ENCODE results near the gene NEU4.

The NEU4 gene

DNA sequence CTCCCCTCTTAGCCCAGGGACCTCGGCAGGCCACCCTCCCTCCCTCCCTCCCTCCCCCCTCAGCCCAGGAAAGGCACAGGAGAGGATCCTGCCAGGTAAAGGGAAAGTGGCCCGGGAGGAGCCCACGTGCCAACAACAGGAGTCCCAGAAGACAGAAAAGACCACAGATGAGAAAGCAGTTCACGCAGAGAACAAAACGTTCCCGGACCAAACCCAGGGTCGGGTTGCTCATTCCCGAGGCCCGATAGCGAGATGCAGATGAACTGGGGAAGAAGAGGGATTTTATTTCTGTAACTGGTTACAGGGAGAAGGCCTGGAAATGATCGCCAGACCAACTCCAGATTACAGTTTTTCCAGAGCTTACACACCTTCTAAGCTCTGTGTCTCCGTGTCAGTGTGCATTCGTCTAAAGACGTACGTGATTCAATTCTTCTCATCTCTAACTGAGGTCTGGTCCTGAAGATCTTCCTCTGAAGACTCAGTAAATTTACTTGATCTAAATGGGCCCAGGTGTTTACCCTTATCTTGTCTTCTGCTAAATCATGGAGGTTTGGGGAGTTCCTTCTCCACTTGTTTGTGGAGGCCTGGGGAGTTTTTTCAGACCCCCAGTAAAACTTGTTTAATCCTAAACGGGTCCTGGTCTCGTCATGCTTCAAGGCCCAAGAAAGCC, 807 bp upstream of the NEU4 start:
- no peak for DNase-seq (ENCODE audit: extremely low spot score)
- ChIA-PET POLR2A (no interaction called here), CTCF (no interaction called here)

DNA sequence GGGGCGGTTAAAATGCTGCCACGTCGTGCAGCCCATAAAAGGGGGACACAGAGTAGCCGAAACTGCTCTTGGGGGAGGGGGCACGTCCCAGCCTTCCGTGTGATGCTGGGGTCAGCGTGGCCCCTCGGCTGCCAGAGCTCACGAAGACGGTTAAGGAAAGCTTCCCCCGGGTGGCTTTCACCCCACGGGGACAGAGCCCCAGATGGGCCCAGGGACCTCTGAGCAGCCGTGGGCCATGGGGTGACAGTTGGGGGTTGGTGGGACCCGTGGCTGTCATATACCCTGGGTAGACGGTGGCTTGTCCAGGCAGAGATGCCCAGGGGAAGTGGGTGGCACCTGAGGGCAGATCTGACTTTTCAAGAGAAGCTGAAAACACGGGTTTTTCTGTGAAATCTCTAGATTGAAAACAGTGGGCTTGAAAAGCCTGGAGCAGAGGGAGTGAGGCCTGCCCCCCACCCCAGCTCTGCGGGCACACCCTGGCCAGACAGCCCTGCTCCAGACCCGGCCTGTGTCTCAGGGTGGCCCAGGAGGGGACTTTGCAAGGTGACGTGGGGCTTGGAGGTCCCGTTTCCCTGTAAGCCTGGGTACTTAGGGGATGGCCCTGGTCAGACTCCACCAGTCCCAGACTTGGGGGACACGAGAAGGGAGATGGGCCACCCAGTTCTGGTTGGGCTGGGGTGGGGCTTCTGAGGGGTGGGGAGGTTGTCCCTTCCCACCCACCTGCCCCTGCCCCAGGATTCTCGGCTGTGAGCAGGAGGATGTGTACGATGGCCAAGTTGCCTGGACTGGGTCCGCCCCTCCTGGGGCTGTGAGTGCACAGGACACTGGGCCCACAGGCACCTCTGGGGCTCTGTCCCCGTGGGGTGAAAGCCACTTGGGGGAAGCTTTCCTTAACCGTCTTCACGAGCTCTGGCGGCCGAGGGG, 652 bp downstream of the NEU4 start:
- no peak for TF ChIP-seq FOXK2 (IDR thresholded peaks at IDR 0.05)
- TF ChIP-seq FOXA1 (IDR thresholded peaks at IDR 0.05): no peak
- no peak for TF ChIP-seq NFRKB (IDR thresholded peaks at IDR 0.05)
- TF ChIP-seq ARNT (IDR thresholded peaks at IDR 0.05): no peak
- no peak for TF ChIP-seq TARDBP (IDR thresholded peaks at IDR 0.05)
- TF ChIP-seq L3MBTL2 (conservative IDR thresholded peaks at IDR 0.05): no peak
- TF ChIP-seq, protein P1, sequence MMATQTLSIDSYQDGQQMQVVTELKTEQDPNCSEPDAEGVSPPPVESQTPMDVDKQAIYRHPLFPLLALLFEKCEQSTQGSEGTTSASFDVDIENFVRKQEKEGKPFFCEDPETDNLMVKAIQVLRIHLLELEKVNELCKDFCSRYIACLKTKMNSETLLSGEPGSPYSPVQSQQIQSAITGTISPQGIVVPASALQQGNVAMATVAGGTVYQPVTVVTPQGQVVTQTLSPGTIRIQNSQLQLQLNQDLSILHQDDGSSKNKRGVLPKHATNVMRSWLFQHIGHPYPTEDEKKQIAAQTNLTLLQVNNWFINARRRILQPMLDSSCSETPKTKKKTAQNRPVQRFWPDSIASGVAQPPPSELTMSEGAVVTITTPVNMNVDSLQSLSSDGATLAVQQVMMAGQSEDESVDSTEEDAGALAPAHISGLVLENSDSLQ (IDR thresholded peaks at IDR 0.05): no peak
- ChIA-PET CTCF (no interaction called here), POLR2A (no interaction called here)
- no peak for DNase-seq (ENCODE audit: extremely low spot score)

More for the DNA sequence above, 807 bp upstream of the NEU4 start:
- TF ChIP-seq FOXM1 (IDR thresholded peaks at IDR 0.05; ENCODE audit: borderline replicate concordance) (no peak), CTBP1 (IDR thresholded peaks at IDR 0.05; ENCODE audit: borderline replicate concordance) (no peak), NFRKB (IDR thresholded peaks at IDR 0.05) (no peak), HDGF (IDR thresholded peaks at IDR 0.05; ENCODE audit: borderline replicate concordance) (no peak), ZNF384 (IDR thresholded peaks at IDR 0.05) (no peak), SP1 (IDR thresholded peaks at IDR 0.05) (no peak), TARDBP (IDR thresholded peaks at IDR 0.05) (no peak), LEF1 (IDR thresholded peaks at IDR 0.05; ENCODE audit: borderline replicate concordance) (no peak)
- TF ChIP-seq, protein P1 (IDR thresholded peaks at IDR 0.05): no peak

DNA sequence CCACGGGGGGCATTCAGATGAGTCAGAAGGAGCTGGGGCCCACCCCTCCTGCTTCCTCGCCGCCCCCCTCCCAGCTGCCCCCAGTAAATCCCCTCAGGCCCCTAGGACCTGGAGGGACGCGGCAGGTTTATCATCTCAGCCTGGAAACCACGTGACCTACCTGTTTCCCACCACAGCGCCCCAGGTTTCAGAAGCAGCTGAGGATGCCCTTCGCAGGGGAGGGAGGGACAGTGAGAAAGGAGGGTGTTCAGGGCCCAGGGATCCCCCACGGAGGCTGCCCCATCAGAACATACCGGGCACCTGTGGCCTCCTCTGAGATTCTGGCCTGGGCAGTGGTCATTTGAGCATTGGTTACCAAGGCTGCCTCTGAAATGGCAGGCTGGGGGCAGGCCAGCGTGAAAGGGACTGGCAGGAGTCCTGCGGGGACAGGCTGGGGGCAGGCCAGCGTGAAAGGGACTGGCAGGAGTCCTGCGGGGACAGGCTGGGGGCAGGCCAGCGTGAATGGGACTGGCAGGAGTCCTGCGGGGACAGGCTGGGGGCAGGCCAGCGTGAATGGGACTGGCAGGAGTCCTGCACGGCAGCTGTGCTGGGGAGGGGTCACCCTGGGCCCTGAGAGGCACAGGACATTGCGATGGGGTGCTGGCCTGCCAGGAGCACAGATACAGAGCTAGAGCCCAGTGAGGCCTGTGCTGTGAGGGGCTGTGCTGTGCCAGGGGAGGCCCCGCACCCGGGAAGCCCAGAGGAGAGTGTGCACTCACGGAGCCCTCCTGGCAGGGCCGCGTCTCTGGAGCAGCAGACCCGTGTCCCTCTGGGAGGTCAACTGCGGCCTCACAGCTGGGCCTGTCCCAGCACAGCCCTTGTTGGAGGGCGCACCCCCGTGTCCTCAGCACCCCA, 1.6 kb downstream of the NEU4 start:
- ChIA-PET CTCF (no interaction called here), POLR2A (no interaction called here)
- TF ChIP-seq HDGF (IDR thresholded peaks at IDR 0.05; ENCODE audit: borderline replicate concordance) (no peak), SUZ12 (IDR thresholded peaks at IDR 0.05) (no peak), L3MBTL2 (conservative IDR thresholded peaks at IDR 0.05) (no peak), FOXA1 (IDR thresholded peaks at IDR 0.05) (no peak), LEF1 (IDR thresholded peaks at IDR 0.05; ENCODE audit: borderline replicate concordance) (no peak), ZNF384 (IDR thresholded peaks at IDR 0.05) (no peak), ELF4 (IDR thresholded peaks at IDR 0.05) (no peak), ARNT (IDR thresholded peaks at IDR 0.05) (no peak), FOXM1 (IDR thresholded peaks at IDR 0.05; ENCODE audit: borderline replicate concordance) (no peak), FOXK2 (IDR thresholded peaks at IDR 0.05) (no peak), TARDBP (IDR thresholded peaks at IDR 0.05) (no peak), SP1 (IDR thresholded peaks at IDR 0.05) (no peak), CTBP1 (IDR thresholded peaks at IDR 0.05; ENCODE audit: borderline replicate concordance) (no peak), NFRKB (IDR thresholded peaks at IDR 0.05) (no peak), BHLHE40 (IDR thresholded peaks at IDR 0.05; ENCODE audit: borderline replicate concordance) (no peak)
- TF ChIP-seq, protein P1 (IDR thresholded peaks at IDR 0.05): no peak
- DNase-seq (ENCODE audit: extremely low spot score): no peak

DNA sequence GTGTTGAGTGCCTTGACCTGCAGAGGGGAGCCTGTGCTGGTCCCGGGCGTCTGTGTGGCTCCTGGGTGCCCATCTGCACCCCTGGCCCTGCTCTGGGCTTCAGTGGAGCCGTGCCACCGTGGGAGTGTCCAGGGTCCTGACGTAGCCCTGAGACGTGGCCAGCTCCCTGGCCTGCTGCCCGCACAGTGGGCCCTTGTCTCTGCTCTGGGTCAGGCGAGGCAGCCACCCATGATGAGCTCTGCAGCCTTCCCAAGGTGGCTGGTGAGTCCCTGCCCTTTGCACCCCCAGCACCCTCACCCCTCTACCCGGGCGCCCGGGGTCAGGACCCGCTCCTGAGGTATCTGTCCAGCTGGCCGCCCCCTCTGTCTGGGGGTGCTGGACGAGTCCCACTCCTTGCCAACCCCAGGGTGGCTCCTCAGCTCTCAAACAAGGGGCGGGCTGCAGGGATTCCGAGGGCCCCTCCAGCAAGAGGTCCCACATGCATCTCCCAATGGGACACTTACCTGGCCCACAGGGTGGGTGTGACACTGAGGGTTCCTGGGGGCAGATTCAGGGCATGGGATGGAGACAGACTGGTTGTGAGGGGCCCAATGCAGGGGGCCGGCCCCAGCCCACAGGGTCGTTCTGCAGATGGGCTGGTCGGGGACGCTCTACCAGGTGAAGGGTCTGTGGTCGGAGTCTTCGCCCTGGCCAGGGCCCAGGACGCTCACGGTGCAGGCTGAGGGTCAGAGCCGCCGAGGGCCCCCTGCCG, 2.4 kb downstream of the NEU4 start:
- TF ChIP-seq SUZ12 (IDR thresholded peaks at IDR 0.05) (no peak), TARDBP (IDR thresholded peaks at IDR 0.05) (no peak), L3MBTL2 (conservative IDR thresholded peaks at IDR 0.05) (no peak), BHLHE40 (IDR thresholded peaks at IDR 0.05; ENCODE audit: borderline replicate concordance) (no peak), LEF1 (IDR thresholded peaks at IDR 0.05; ENCODE audit: borderline replicate concordance) (no peak), FOXK2 (IDR thresholded peaks at IDR 0.05) (no peak), NFRKB (IDR thresholded peaks at IDR 0.05) (no peak)
- ChIA-PET CTCF (no interaction called here), POLR2A (no interaction called here)
- DNase-seq (ENCODE audit: extremely low spot score): no peak

DNA sequence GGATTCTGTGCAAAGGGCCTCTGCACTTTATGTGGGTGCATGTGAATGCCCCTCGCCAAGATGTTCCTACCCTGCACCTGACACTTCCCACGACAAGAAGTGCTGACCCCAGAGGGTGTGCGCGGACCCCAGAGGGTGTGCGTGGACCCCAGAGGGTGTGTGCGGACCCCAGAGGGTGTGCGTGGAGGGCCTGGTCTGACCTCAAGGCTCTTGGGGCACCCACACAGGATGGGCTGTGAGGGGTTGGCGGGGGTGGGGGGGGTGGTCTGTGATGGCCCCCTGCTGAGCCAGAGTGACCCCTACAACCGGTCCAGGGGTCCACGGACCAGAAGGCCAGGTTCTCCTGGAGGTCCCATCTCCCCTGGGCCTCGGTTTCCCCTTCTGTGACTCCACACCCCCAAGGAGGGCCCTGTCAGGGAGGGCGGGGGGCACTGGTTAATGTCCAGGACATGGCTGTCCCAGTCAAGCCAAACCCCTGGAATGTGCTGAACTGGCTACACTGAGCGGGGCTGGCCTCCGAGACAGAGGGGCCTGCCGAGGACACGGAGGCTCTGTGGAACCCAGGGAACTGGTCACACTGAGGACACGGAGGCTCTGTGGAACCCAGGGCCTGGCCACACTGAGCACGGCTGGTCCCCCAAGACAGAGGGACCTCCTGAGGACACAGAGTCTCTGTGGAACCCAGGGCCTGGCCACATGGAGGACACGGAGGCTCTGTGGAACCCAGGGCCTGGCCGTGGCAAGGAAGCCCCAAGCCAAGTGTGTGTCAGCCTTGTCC, 3.1 kb downstream of the NEU4 start:
- ChIA-PET POLR2A (no interaction called here), CTCF (no interaction called here)
- no peak for DNase-seq (ENCODE audit: extremely low spot score)
- TF ChIP-seq LEF1 (IDR thresholded peaks at IDR 0.05; ENCODE audit: borderline replicate concordance) (no peak), L3MBTL2 (conservative IDR thresholded peaks at IDR 0.05) (no peak), ARNT (IDR thresholded peaks at IDR 0.05) (no peak), ELF4 (IDR thresholded peaks at IDR 0.05) (no peak), TARDBP (IDR thresholded peaks at IDR 0.05) (no peak), CTBP1 (IDR thresholded peaks at IDR 0.05; ENCODE audit: borderline replicate concordance) (no peak), BHLHE40 (IDR thresholded peaks at IDR 0.05; ENCODE audit: borderline replicate concordance) (no peak), SUZ12 (IDR thresholded peaks at IDR 0.05) (no peak), ZNF384 (IDR thresholded peaks at IDR 0.05) (no peak), FOXA1 (IDR thresholded peaks at IDR 0.05) (no peak), FOXK2 (IDR thresholded peaks at IDR 0.05) (no peak)
- TF ChIP-seq, protein P1 (IDR thresholded peaks at IDR 0.05): no peak

All from HEK293T (cell line).